IPS-18c (cell line): ENCODE results near the gene ERGIC3.
A peak's percentile ranks its signal among the peaks of the same experiment; 100 is the strongest.

Experiments used
- H3K4me3 ChIP-seq: 2 replicates; pipeline ENCODE4 v1.7.0; 2013; ENCODE audit warnings: low read depth, mild to moderate bottlenecking, low read length, moderate library complexity; ENCODE audit not compliant: insufficient read depth
- H3K9me3 ChIP-seq: one replicate; pipeline ENCODE4 v1.6.1; 2013; ENCODE audit warnings: mild to moderate bottlenecking, low read length, moderate library complexity; ENCODE audit not compliant: control insufficient read depth, insufficient read depth

The ERGIC3 gene

DNA sequence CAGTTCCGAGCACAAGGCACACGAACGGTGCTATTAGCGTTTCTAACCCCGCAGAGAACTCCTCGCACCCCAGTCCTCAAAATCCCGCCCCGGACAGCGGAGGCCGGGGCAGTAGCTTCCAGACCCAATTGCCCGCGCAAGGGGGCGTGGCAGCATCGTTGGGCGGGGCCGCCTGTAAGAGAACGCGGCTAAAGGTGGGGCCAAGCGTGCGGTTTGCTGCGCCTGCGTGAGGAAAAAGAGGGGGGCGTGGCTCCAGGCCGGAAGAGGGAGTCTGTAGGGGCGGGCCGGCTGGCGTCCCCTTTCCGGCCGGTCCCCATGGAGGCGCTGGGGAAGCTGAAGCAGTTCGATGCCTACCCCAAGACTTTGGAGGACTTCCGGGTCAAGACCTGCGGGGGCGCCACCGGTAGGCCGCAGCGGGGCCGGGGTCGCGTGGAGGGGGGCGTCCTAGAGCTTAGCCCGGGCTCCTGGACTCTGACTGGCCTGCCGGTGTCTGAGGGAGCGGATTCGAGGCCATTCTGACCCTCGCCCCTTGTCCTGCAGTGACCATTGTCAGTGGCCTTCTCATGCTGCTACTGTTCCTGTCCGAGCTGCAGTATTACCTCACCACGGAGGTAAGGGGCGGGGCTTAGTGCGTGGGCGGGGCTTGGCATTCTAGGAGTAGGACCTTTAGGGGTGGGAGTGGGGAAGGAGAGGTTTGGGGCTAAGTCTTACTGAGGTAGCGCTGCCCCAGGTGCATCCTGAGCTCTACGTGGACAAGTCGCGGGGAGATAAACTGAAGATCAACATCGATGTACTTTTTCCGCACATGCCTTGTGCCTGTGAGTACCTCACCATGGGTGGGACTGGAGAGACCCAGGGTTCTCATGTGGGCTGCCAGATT is at the start of gene ERGIC3:
TSS of gene ERGIC3 (plus strand) at position 296 of the 880 bp plus-strand sequence. CDS start at position 316, 20 bp downstream.
- Histone ChIP-seq H3K9me3 (no peaks in the 10 kb centered on the region), H3K4me3 (peak within 1 kb of the TSS; percentile 94)

DNA sequence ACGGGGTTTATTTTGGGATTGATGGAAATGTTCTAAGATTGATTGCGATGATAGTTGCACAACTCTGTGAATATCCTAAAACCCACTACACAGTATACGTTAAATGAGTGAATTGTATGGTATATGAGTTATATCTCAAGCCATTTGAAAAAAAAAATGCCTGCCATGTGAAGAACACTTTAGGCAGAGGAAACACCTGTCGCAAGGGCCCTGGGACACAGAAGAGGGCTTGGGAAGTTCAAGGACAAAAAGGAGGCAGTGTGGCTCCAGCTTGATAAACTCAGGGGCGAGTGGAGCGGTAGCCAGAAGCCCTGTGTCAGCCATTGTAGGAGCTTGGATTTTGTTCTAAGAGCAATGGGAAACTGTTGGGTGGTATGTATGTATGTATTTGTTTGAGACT is 49.5 kb upstream of the ERGIC3 start:
- Histone ChIP-seq H3K9me3 (no peaks in the 10 kb centered on the region), H3K4me3 (no peak overlapping the region)

DNA sequence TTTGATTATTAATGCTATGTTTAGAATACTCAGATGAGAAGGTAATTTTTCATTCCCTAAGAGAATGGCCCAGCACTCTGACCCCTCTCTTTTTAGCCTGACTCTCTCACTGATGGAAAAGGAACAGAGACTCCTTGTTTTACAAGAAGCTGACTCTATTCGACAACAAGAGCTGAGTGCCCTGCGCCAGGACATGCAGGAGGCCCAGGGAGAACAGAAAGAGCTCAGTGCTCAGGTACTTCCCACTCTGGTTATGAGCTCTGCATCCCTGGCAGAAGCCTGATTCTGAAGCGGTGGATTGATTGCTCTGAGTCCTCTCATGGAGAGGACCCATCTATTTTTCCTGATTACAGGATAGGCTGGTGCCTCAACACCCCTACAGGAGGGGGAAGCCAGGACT is 45.4 kb upstream of the ERGIC3 start:
- no peak overlapping the region for H3K4me3 ChIP-seq
- no peaks in the 10 kb centered on the region for H3K9me3 ChIP-seq

DNA sequence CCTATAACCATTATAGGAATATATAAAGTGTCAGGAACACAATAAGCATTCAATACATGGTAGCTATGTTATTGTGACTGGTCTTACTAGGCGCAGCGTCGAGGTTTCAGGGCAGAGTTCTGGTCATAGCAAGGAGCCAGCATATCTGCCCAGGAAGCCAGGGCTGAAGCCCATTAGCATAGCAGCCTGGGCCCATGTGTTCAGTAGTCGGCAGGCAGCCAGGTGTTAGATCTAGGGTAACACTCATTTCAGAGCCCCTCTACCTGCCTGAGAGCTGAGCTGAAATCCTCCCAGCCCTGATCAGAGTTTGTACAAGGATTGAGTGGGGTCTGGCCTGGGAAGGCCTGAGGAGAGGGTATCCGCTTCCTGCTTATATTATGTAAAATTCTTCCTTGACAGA is 44.6 kb upstream of the ERGIC3 start:
- Histone ChIP-seq H3K9me3 (no peaks in the 10 kb centered on the region), H3K4me3 (no peak overlapping the region)

DNA sequence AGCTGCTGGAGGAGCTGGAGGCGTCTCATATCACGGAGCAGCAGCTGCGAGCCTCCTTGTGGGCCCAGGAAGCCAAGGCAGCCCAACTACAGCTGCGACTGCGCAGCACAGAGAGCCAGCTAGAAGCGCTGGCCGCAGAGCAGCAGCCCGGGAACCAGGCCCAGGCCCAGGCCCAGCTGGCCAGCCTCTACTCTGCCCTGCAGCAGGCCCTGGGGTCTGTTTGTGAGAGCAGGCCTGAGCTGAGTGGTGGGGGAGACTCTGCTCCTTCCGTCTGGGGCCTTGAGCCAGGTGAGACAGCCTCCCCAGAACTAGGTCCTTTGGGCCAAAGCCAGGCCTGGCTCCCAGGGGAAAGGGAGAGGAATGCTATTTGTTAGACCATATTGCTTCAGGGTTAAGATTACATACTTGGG is 44.1 kb upstream of the ERGIC3 start:
- H3K9me3 ChIP-seq: no peaks in the 10 kb centered on the region
- no peak overlapping the region for H3K4me3 ChIP-seq

DNA sequence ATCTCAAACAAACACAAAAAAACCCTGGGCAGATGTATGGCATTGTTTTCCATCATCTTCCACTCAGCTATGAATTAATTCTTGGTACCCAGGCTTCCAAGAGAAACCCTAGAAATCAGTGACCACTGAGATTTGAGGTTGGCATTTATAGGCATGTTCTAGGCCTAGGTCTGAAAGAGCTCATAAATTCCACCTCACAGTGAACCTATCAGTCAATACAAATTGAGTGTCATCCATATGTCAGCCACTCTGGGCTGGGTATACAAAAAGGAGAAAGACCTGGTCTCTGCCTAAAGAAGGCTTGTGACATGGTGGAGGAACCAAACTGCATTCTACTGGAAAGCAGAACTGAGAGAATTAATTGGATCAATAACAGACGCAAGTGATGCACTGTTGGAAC is 42.6 kb upstream of the ERGIC3 start:
- Histone ChIP-seq H3K4me3 (no peak overlapping the region), H3K9me3 (no peaks in the 10 kb centered on the region)

DNA sequence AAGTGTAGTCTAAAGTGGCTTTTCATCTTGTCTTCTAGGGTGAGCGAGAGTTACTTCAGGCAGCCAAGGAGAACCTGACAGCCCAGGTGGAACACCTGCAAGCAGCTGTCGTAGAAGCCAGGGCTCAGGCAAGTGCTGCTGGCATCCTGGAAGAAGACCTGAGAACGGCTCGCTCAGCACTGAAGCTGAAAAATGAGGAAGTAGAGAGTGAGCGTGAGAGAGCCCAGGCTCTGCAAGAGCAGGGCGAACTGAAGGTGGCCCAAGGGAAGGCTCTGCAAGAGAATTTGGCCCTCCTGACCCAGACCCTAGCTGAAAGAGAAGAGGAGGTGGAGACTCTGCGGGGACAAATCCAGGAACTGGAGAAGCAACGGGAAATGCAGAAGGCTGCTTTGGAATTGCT is 39.5 kb upstream of the ERGIC3 start:
- no peak overlapping the region for H3K4me3 ChIP-seq
- no peaks in the 10 kb centered on the region for H3K9me3 ChIP-seq

DNA sequence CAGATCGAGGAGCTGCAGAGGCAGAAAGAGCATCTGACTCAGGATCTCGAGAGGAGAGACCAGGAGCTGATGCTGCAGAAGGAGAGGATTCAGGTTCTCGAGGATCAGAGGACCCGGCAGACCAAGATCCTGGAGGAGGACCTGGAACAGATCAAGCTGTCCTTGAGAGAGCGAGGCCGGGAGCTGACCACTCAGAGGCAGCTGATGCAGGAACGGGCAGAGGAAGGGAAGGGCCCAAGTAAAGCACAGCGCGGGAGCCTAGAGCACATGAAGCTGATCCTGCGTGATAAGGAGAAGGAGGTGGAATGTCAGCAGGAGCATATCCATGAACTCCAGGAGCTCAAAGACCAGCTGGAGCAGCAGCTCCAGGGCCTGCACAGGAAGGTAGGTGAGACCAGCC is 38.6 kb upstream of the ERGIC3 start:
- Histone ChIP-seq H3K9me3 (no peaks in the 10 kb centered on the region), H3K4me3 (no peak overlapping the region)

DNA sequence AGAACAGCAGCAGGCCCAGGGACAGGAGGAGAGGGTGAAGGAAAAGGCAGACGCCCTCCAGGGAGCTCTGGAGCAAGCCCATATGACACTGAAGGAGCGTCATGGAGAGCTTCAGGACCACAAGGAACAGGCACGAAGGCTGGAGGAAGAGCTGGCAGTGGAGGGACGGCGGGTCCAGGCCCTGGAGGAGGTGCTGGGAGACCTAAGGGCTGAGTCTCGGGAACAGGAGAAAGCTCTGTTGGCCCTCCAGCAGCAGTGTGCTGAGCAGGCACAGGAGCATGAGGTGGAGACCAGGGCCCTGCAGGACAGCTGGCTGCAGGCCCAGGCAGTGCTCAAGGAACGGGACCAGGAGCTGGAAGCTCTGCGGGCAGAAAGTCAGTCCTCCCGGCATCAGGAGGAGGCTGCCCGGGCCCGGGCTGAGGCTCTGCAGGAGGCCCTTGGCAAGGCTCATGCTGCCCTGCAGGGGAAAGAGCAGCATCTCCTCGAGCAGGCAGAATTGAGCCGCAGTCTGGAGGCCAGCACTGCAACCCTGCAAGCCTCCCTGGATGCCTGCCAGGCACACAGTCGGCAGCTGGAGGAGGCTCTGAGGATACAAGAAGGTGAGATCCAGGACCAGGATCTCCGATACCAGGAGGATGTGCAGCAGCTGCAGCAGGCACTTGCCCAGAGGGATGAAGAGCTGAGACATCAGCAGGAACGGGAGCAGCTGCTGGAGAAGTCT is 37.9 kb upstream of the ERGIC3 start:
- Histone ChIP-seq H3K4me3 (no peak overlapping the region), H3K9me3 (no peaks in the 10 kb centered on the region)

DNA sequence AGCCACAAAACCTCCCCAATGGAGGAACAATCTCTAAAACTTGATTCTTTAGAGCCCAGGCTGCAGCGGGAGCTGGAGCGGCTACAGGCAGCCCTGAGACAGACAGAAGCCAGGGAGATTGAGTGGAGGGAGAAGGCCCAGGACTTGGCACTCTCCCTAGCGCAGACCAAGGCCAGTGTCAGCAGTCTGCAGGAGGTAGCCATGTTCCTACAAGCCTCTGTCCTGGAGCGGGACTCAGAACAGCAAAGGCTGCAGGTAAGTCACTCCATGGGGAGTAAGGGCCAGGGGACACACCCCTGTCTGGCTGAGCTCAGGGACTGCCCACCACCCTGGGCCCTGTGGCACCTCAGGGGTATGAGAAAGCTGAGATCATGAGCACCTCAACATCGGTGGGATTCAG is 37.1 kb upstream of the ERGIC3 start:
- Histone ChIP-seq H3K4me3 (no peak overlapping the region), H3K9me3 (no peaks in the 10 kb centered on the region)

DNA sequence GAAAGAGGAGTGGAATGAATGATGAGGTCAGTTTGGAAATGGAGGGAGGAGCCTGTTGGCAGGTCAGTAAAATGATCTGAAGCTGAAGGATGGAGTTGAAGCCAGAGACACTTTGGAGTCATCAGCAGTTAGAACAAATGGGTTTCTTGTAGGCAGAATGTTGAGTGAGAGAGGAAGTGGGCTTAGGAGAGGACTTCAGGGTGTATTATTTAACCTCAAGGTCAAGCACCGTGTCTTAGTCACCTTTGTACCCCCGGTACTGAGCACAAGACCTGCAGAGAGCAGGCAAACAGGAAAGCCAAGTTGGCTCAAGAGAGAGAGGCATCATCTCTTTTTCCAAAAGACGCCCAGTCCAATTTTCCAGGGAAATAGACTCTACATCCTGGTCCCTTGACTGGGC is 35.7 kb upstream of the ERGIC3 start:
- Histone ChIP-seq H3K9me3 (no peaks in the 10 kb centered on the region), H3K4me3 (no peak overlapping the region)

DNA sequence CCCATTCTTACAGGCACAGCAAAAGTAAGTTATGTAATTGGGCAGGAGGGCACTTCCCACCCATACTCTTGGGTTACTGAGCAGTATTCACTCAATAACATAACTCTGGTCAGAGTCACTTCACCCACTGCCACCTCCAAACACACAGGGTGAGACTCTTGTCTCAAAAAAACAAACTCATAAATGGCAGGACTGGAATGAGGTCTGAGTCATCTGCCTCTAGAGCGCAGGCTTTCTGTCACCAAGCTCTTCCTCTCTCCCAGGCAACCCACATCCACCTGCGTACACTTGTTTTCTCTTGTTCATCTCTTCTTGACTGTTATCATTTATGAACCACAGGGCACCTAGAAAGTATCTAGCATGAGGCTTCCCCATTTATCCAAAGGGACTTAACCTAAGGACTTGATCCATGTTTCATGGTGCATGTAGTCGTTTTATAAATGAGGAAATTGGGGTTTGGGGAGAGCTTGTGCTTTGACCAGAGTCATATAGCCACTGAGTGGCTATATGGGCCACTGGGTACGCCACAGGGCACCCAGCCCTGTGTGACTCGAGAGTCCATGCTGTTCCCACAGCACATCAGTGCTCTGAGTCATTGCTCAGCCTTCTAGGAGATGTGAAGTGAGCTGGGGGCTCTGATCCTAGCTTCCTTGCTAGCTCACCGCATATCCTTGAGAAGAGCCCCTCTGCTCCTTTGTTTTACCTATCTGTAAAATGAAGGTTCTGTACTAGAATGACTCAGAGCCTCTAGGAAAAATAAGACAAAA is 34.8 kb upstream of the ERGIC3 start:
- H3K4me3 ChIP-seq: no peak overlapping the region
- H3K9me3 ChIP-seq: no peaks in the 10 kb centered on the region

DNA sequence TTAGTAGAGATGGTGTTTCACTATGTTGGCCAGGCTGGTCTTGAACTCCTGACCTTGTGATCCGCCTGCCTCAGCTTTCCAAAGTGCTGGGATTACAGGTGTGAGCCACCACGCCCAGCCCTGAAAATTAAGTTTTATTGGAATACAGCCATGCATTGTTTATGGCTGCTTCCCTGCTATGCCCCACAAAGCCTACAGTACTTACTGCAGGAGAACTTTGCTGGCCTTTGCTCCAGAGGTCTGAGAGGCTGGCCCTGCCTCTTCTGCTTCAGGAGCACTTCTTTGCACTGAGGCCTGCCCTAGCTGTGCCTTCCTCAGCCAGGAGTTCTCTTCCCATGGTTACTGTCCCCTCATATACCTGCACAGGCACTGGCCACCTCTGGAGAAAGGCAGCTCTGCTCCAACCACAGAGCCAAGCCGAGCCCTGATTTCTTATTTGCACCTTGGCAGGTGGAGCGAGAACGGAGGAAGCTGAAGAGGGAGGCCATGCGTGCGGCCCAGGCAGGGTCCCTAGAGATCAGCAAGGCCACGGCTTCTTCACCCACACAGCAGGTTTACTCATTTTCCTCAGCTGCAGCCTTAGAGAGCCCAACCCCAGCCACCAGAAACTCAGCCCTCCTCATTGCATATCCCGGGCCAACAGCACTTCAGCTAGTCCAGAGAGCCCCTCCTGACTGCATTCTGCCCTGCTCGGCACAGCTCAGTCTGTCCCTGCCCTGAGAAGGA is 33.2 kb upstream of the ERGIC3 start:
- Histone ChIP-seq H3K9me3 (no peaks in the 10 kb centered on the region), H3K4me3 (no peak overlapping the region)

DNA sequence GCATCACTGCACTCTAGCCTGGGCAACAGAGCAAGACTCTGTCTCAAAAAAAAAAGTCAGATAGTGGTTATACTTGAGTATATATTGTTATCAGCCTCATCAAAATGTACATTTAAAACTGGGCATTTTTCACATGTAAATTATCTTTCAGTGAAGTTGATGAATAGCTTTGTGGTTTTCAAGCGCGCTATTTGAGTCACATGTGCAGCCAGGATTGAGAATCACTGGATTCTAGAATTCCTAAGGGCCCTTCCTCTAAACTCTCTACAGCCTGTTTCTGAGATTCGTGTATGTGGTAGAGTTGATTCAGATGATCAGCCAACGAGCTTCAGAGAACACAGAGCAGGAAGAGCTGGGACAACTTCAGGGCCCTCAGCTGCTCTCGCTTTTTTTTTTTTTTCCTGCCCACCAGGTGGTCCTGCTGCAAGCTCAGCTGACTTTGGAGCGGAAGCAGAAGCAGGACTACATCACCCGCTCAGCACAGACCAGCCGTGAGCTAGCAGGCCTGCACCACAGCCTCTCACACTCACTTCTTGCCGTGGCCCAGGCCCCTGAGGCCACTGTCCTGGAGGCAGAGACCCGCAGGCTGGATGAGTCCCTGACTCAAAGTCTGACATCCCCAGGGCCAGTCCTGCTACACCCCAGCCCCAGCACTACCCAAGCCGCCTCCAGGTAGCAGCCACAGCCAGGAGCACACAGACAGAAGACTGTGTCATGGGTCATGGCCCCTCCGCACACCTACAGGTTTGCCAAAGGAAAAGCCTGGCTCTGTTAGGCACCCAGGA is 30.7 kb upstream of the ERGIC3 start:
- Histone ChIP-seq H3K9me3 (no peaks in the 10 kb centered on the region), H3K4me3 (no peak overlapping the region)

DNA sequence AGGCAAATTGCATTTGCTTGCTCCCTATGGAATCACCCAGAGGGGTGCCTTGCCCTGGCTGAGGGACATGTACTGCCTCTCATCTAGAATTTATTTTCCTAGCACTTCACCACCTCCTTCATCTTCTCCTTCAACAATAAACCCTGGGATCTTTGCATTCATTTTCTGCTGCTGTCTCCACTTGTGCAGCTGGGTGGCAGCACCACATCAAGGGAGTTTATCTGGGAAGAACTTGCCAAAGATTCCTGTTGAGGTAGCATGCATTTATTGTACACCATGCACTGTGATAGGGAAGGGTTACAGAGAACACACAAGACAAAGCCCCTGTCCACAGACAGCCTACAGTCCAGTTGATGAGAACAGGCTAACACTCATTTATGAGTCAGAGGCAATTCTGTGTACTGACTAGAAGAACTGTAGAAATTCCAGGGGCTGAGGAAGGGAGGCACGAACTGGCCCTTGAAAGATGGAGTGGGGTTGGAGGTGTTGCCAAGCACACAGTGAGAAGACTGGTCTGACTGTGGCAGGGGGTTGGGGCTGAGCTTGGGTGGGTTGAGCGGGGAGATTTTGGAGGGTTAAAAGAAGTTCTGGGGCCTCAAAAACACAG is 30.0 kb upstream of the ERGIC3 start:
- H3K9me3 ChIP-seq: no peaks in the 10 kb centered on the region
- no peak overlapping the region for H3K4me3 ChIP-seq

DNA sequence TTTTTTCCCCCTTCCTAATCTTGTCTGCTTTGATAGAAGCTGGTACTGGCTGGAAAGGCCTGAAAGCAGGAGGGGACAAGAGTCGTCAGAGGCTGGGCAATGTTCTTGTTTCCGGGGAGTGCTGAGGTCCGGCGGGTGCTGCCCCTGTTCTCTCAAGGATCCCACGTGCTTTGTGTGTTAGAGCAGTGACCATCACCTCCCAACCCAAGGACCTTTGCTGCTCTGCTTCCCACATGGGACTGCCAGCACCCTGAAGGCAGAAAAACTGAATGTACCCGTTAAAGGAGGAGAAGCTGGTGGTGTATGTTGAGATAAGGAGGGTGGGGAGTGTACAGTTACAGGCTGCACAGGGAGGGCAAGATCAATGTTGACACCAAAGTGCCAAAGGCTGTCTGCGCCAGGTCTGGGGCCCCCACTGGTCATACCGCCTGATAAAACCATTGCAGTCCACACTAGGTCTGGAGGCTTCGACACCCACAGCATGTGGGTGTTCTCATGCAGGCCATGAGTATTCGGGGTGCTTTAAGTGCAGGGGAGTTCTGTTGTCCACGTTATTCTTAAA is 27.4 kb upstream of the ERGIC3 start:
- Histone ChIP-seq H3K4me3 (no peak overlapping the region), H3K9me3 (no peaks in the 10 kb centered on the region)
